GM13976 (cell line): ENCODE data around the gene PLCB2.

ENCODE experiments used
- DNase-seq: peaks from one replicate; pipeline ENCODE4 v3.0.0; 2012; ENCODE audit warnings: low spot score
- in situ Hi-C: fragments of 300-500 bp; cut with MboI; formaldehyde crosslinking; loops from one replicate; pipeline ENCODE4 v1.12.0; 2022; ENCODE audit warnings: low sequenced_read_pairs, mixed read lengths, inconsistent platforms; ENCODE audit not compliant: unreplicated experiment
- TF ChIP-seq, protein P1 (sequence below): IDR thresholded peaks from 2 replicates; pipeline ENCODE4 v1.5.1; 2012; ENCODE audit warnings: borderline replicate concordance, mild to moderate bottlenecking; ENCODE audit not compliant: insufficient read depth; ENCODE audit errors: extremely low read depth, missing control alignments, control extremely low read depth

The PLCB2 gene

GRCh38 chr15:40263024-40263754, 44.5 kb downstream of the PLCB2 start:
- in situ Hi-C loops = loop anchor here (25.0 kb wide), 1 partner anchor 476 kb away; the partner anchor contains the start of gene FSIP1
- no peak for DNase-seq
- TF ChIP-seq, protein P1, sequence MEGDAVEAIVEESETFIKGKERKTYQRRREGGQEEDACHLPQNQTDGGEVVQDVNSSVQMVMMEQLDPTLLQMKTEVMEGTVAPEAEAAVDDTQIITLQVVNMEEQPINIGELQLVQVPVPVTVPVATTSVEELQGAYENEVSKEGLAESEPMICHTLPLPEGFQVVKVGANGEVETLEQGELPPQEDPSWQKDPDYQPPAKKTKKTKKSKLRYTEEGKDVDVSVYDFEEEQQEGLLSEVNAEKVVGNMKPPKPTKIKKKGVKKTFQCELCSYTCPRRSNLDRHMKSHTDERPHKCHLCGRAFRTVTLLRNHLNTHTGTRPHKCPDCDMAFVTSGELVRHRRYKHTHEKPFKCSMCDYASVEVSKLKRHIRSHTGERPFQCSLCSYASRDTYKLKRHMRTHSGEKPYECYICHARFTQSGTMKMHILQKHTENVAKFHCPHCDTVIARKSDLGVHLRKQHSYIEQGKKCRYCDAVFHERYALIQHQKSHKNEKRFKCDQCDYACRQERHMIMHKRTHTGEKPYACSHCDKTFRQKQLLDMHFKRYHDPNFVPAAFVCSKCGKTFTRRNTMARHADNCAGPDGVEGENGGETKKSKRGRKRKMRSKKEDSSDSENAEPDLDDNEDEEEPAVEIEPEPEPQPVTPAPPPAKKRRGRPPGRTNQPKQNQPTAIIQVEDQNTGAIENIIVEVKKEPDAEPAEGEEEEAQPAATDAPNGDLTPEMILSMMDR = no peak

DNA sequence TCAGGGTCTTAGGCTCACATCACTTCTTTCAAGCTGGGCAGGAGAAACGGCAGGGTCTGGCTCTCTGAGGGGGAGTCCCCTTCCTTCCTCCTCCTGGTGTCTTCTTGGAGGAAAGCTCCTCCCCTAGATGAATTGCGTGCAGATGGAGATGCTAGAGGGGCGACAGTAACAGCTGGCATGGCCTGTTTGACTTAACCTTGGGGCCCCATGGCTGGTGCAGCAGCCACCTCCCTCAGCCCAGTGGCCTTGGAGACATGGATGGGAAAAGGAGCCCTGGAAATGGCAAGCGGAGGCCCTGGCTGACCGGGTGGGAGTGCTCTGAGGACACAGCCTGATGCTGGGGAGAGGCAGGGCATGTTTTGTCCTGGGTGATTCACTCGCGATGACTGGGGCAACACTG, 48.7 kb downstream of the PLCB2 start:
- TF ChIP-seq, protein P1 = no peak
- in situ Hi-C loops = loop anchor here (25.0 kb wide), 1 partner anchor 472 kb away; the partner anchor contains the start of gene FSIP1
- DNase-seq = no peak

- in situ Hi-C loops = loop anchor here (25.0 kb wide), 1 partner anchor 471 kb away; the partner anchor contains the start of gene FSIP1
- TF ChIP-seq, protein P1 = no peak
- no peak for DNase-seq
These were observed 49.2 kb downstream of the PLCB2 start for GRCh38 chr15:40258544-40258943.

- no peak for DNase-seq
- TF ChIP-seq, protein P1 = no peak
- in situ Hi-C loops = loop anchor here (25.0 kb wide), 1 partner anchor 471 kb away; the partner anchor contains the start of gene FSIP1
These were observed 49.9 kb downstream of the PLCB2 start for GRCh38 chr15:40257656-40258450.

- DNase-seq = no peak
- in situ Hi-C loops = loop anchor here (25.0 kb wide), 1 partner anchor 469 kb away; the partner anchor contains the start of gene FSIP1
- TF ChIP-seq, protein P1 = no peak
These were observed 51.0 kb downstream of the PLCB2 start for GRCh38 chr15:40256638-40257235.

- in situ Hi-C loops = loop anchor here (25.0 kb wide), 1 partner anchor 468 kb away; the partner anchor contains the start of gene FSIP1
- no peak for DNase-seq
- TF ChIP-seq, protein P1 = no peak
These were observed 52.7 kb downstream of the PLCB2 start for GRCh38 chr15:40255033-40255432.
